ENCODE measurements around the gene SLC24A3.
A peak's percentile ranks its signal among the peaks of the same experiment; 100 is the strongest.

Gene SLC24A3

DNA sequence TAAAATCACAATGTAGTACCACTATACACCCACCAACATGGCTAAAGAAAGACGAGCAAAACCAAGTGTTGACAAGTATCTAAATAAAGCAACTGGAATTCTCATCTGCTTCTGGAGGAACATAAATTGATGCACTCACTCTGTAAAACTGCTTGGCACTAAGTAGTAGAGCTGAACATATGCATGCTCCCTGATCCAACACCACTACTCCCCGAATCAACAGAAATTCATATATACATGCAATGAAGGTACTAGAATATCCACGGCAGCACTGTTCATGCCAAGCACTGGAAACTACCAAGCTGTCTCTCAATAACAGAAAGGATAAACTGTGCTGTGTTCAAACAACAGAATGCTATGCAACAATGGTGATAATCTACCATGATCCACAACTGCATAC lies 326.1 kb downstream of the SLC24A3 start:
- TF ChIP-seq, protein P1, sequence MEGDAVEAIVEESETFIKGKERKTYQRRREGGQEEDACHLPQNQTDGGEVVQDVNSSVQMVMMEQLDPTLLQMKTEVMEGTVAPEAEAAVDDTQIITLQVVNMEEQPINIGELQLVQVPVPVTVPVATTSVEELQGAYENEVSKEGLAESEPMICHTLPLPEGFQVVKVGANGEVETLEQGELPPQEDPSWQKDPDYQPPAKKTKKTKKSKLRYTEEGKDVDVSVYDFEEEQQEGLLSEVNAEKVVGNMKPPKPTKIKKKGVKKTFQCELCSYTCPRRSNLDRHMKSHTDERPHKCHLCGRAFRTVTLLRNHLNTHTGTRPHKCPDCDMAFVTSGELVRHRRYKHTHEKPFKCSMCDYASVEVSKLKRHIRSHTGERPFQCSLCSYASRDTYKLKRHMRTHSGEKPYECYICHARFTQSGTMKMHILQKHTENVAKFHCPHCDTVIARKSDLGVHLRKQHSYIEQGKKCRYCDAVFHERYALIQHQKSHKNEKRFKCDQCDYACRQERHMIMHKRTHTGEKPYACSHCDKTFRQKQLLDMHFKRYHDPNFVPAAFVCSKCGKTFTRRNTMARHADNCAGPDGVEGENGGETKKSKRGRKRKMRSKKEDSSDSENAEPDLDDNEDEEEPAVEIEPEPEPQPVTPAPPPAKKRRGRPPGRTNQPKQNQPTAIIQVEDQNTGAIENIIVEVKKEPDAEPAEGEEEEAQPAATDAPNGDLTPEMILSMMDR (IDR thresholded peaks at IDR 0.05; ENCODE audit: low read depth, low read length): no peak
- TF ChIP-seq EZH2phosphoT487 (IDR thresholded peaks at IDR 0.05; ENCODE audit: low read depth): no peak
- H3K79me2 ChIP-seq (ENCODE audit: low read length): no peaks in the 10 kb centered on the region
- no peak overlapping the region for H3K27ac ChIP-seq (ENCODE audit: low read length)
- no peaks in the 10 kb centered on the region for H3K9me3 ChIP-seq (ENCODE audit: insufficient read depth, low read length)
- no peak overlapping the region for H3K4me2 ChIP-seq (ENCODE audit: low read length)
- H3K4me3 ChIP-seq (ENCODE audit: low read length): no peak overlapping the region
- no peak overlapping the region for H2AFZ ChIP-seq (ENCODE audit: low read depth, low read length)
- no peaks in the 10 kb centered on the region for H3K36me3 ChIP-seq (replicated peaks; ENCODE audit: low read depth, low read length)
- H4K20me1 ChIP-seq (ENCODE audit: insufficient read depth, low read length): no peaks in the 10 kb centered on the region
- no peak overlapping the region for H3K9ac ChIP-seq (ENCODE audit: low read length)
- peaks cover 7% of the 10 kb centered on the region; the same call in 1 of the 2 replicates for H3K27me3 ChIP-seq (ENCODE audit: low read depth, low read length)
- peaks cover 10% of the 10 kb centered on the region for H3K4me1 ChIP-seq (ENCODE audit: low read length)

DNA sequence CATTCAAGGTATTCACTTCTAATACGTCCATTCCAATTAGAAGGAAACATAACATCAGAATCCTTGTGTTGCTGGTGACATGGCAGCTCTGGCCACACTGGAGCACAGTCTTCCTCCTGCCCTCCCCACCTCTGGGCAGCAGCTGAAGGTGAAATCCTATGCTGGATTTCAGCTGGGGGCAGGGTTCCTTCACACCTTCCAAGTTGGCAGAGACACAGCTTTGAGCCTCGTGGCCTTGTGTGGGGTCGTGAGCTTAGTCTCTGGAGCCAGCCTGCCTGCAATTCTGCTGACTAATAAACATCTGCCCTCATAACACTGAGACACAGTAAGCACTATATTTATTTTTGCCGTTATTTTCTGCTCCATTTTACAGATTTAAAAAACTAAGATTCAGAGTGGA lies 326.7 kb downstream of the SLC24A3 start:
- no peak for TF ChIP-seq EZH2phosphoT487 (IDR thresholded peaks at IDR 0.05; ENCODE audit: low read depth)
- TF ChIP-seq, protein P1 (IDR thresholded peaks at IDR 0.05; ENCODE audit: low read depth, low read length): no peak
- no peaks in the 10 kb centered on the region for H4K20me1 ChIP-seq (ENCODE audit: insufficient read depth, low read length)

DNA sequence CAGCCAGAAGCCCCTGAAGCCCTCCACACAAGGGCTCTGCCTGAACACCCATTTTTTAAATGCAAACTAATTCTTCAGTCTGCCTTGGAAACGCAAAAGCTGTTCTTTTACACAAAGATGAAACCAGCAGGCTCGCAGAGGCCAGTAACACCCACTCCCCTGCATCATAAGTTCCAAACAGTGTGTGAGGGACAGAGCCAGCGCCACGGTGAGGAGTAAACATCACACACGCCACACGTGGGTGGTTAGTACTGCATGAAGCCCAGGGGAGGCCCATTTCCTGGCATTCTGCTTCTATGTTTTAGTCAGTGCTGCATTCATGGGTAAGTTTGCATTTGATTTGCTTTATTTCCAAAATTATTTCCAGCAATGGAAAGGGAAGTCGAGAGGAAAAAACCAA lies 327.9 kb downstream of the SLC24A3 start:
- Histone ChIP-seq H3K36me3 (replicated peaks; ENCODE audit: low read depth, low read length) (no peaks in the 10 kb centered on the region), H3K27me3 (ENCODE audit: low read depth, low read length) (peaks cover 4% of the 10 kb centered on the region; the same call in 1 of the 2 replicates), H3K9me3 (ENCODE audit: insufficient read depth, low read length) (no peaks in the 10 kb centered on the region), H3K9ac (ENCODE audit: low read length) (no peak overlapping the region), H3K79me2 (ENCODE audit: low read length) (no peaks in the 10 kb centered on the region), H4K20me1 (ENCODE audit: insufficient read depth, low read length) (no peaks in the 10 kb centered on the region), H3K27ac (ENCODE audit: low read length) (no peak overlapping the region), H3K4me2 (ENCODE audit: low read length) (0 out of 2 replicates have a peak overlapping the region, but pooled peaks have one; percentile 0), H3K4me1 (ENCODE audit: low read length) (peaks cover 10% of the 10 kb centered on the region), H2AFZ (ENCODE audit: low read depth, low read length) (peak overlapping the region; percentile 17; the same call in 1 of the 2 replicates), H3K4me3 (ENCODE audit: low read length) (no peak overlapping the region)
- no peak for TF ChIP-seq EZH2phosphoT487 (IDR thresholded peaks at IDR 0.05; ENCODE audit: low read depth)
- TF ChIP-seq, protein P1 (IDR thresholded peaks at IDR 0.05; ENCODE audit: low read depth, low read length): no peak

More for the DNA sequence above, 326.7 kb downstream of the SLC24A3 start:
- no peaks in the 10 kb centered on the region for H3K36me3 ChIP-seq (replicated peaks; ENCODE audit: low read depth, low read length)
- H3K27me3 ChIP-seq (ENCODE audit: low read depth, low read length): peaks cover 4% of the 10 kb centered on the region; the same call in 1 of the 2 replicates
- H3K9ac ChIP-seq (ENCODE audit: low read length): no peak overlapping the region
- no peak overlapping the region for H2AFZ ChIP-seq (ENCODE audit: low read depth, low read length)
- H3K79me2 ChIP-seq (ENCODE audit: low read length): no peaks in the 10 kb centered on the region
- peaks cover 10% of the 10 kb centered on the region for H3K4me1 ChIP-seq (ENCODE audit: low read length)
- no peaks in the 10 kb centered on the region for H3K9me3 ChIP-seq (ENCODE audit: insufficient read depth, low read length)
- no peak overlapping the region for H3K4me3 ChIP-seq (ENCODE audit: low read length)
- no peak overlapping the region for H3K4me2 ChIP-seq (ENCODE audit: low read length)
- H3K27ac ChIP-seq (ENCODE audit: low read length): no peak overlapping the region

DNA sequence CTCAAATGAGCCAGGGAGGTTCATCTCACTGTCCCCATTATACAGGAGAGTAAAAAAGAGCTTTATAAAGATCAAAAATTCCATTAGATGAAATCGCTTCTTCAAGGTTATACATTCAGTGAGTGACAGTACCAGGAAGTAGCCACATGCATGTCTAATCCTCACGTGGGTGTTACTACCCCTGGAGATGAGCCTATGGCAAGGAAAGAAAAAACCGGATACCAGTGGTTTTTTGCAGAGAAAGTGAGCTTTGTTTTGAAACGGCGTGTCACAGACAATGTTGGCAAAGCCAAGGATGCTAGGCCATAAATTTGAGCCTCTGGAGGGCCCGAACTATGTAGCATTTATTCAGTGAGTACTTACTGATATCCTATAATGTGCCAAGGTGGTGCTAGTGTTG lies 330.7 kb downstream of the SLC24A3 start:
- H3K4me1 ChIP-seq (ENCODE audit: low read length): peaks cover 10% of the 10 kb centered on the region
- no peaks in the 10 kb centered on the region for H3K79me2 ChIP-seq (ENCODE audit: low read length)
- H3K9ac ChIP-seq (ENCODE audit: low read length): no peak overlapping the region
- TF ChIP-seq EZH2phosphoT487 (IDR thresholded peaks at IDR 0.05; ENCODE audit: low read depth): no peak
- no peak overlapping the region for H3K27ac ChIP-seq (ENCODE audit: low read length)
- H2AFZ ChIP-seq (ENCODE audit: low read depth, low read length): no peak overlapping the region; the same call in 1 of the 2 replicates
- H3K36me3 ChIP-seq (replicated peaks; ENCODE audit: low read depth, low read length): no peaks in the 10 kb centered on the region
- H3K4me2 ChIP-seq (ENCODE audit: low read length): no peak overlapping the region
- H3K9me3 ChIP-seq (ENCODE audit: insufficient read depth, low read length): no peaks in the 10 kb centered on the region
- no peak overlapping the region for H3K4me3 ChIP-seq (ENCODE audit: low read length)
- peaks cover 4% of the 10 kb centered on the region; the same call in 1 of the 2 replicates for H3K27me3 ChIP-seq (ENCODE audit: low read depth, low read length)
- no peaks in the 10 kb centered on the region for H4K20me1 ChIP-seq (ENCODE audit: insufficient read depth, low read length)
